HepG2 (cell line): ENCODE data around the gene PRKAR1A. TPM values are rescaled to one million over a fixed set of nuclear protein-coding genes. Genes with fewer than 3 reads are reported as not detected.

Source experiments
- CAMTA2 ChIP-seq: sonication (generic); formaldehyde crosslinking; IDR thresholded peaks from 2 replicates; pipeline ENCODE4 v1.4.0; 2020; ENCODE audit warnings: mild to moderate bottlenecking, missing genetic modification reagents, borderline replicate concordance
- DMTF1 ChIP-seq: sonication (generic); formaldehyde crosslinking; IDR thresholded peaks from 2 replicates; pipeline ENCODE4 v1.4.0; 2020; ENCODE audit warnings: mild to moderate bottlenecking, missing genetic modification reagents
- FOXA3 ChIP-seq: IDR thresholded peaks from 2 replicates; pipeline ENCODE4 v1.6.1; 2016; ENCODE audit warnings: missing genetic modification reagents, missing compliant biosample characterization
- MYNN ChIP-seq: sonication (generic); formaldehyde crosslinking; IDR thresholded peaks from 2 replicates; pipeline ENCODE4 v1.4.0; 2020; ENCODE audit warnings: mild to moderate bottlenecking, low read depth, missing genetic modification reagents
- NFIC ChIP-seq: IDR thresholded peaks from 2 replicates; pipeline ENCODE4 v1.6.1; 2012; ENCODE audit warnings: mild to moderate bottlenecking, low read length, inconsistent platforms
- NR2C2 ChIP-seq: sonication (generic); formaldehyde crosslinking; IDR thresholded peaks from 2 replicates; pipeline ENCODE4 v1.4.0; 2020; ENCODE audit warnings: missing genetic modification reagents, mild to moderate bottlenecking, moderate library complexity, borderline replicate concordance
- PAF1 ChIP-seq: IDR thresholded peaks from 2 replicates; pipeline ENCODE4 v1.6.1; 2016; ENCODE audit warnings: missing genetic modification reagents, missing compliant biosample characterization
- PAX8 ChIP-seq: sonication (generic); formaldehyde crosslinking; IDR thresholded peaks from 2 replicates; pipeline ENCODE4 v1.8.0; 2022; ENCODE audit warnings: mild to moderate bottlenecking, missing genetic modification reagents, borderline replicate concordance
- PTBP1 ChIP-seq: fragments of 200-400 bp; formaldehyde crosslinking; IDR thresholded peaks from 2 replicates; pipeline ENCODE4 v1.6.1; 2018; ENCODE audit warnings: low read length, low read depth; ENCODE audit not compliant: poor library complexity, severe bottlenecking
- RAD51 ChIP-seq: fragments of 450-650 bp; IDR thresholded peaks from 2 replicates; pipeline ENCODE4 v1.6.1; 2016; ENCODE audit warnings: borderline replicate concordance
- RELA ChIP-seq: sonication (generic); formaldehyde crosslinking; IDR thresholded peaks from 2 replicates; pipeline ENCODE4 v1.4.0; 2020; ENCODE audit warnings: missing genetic modification reagents
- SOX13 ChIP-seq, 3 experiments: fragments of 450-650 bp in 1 of 3; sonication (generic) in 1 of 3; formaldehyde crosslinking in 1 of 3; IDR thresholded peaks in 2 of 3; conservative IDR thresholded peaks in 1 of 3; 2 replicates each; pipeline versions ENCODE4 v1.5.0 to v1.6.1; 2016 to 2020; ENCODE audit warnings: antibody characterized with exemption in 1 of 3, mild to moderate bottlenecking in 1 of 3, missing compliant biosample characterization in 1 of 3, missing genetic modification reagents in 1 of 3, moderate library complexity in 1 of 3
- TCF12 ChIP-seq, 2 experiments: fragments of 450-650 bp in 1 of 2; sonication (generic) in 1 of 2; formaldehyde crosslinking in 1 of 2; IDR thresholded peaks; 2 replicates each; pipeline versions ENCODE4 v1.6.1 to v1.8.0; 2017 to 2022; ENCODE audit warnings: antibody characterized with exemption in 1 of 2, mild to moderate bottlenecking in 1 of 2, missing genetic modification reagents in 1 of 2, moderate library complexity in 1 of 2
- TEAD3 ChIP-seq: optimal IDR thresholded peaks from 2 replicates; pipeline ENCODE3; 2016; ENCODE audit warnings: borderline replicate concordance
- TFE3 ChIP-seq: IDR thresholded peaks from 2 replicates; pipeline ENCODE4 v1.6.1; 2016
- WIZ ChIP-seq: sonication (generic); formaldehyde crosslinking; IDR thresholded peaks from 2 replicates; pipeline ENCODE4 v1.5.1; 2020; ENCODE audit warnings: mild to moderate bottlenecking, missing genetic modification reagents
- ZBTB44 ChIP-seq: sonication (generic); formaldehyde crosslinking; IDR thresholded peaks from 2 replicates; pipeline ENCODE4 v1.4.0; 2020; ENCODE audit warnings: missing genetic modification reagents
- ZNF235 ChIP-seq: sonication (generic); formaldehyde crosslinking; IDR thresholded peaks from 2 replicates; pipeline ENCODE4 v1.8.1; 2023; ENCODE audit warnings: mild to moderate bottlenecking, missing genetic modification reagents, borderline replicate concordance
- ZNF713 ChIP-seq: sonication (generic); formaldehyde crosslinking; IDR thresholded peaks from 2 replicates; pipeline ENCODE4 v1.4.0; 2020; ENCODE audit warnings: mild to moderate bottlenecking, missing genetic modification reagents
- ZNF777 ChIP-seq: sonication (generic); formaldehyde crosslinking; IDR thresholded peaks from 2 replicates; pipeline ENCODE4 v1.4.0; 2020; ENCODE audit warnings: missing genetic modification reagents
- ZSCAN25 ChIP-seq: sonication (generic); formaldehyde crosslinking; IDR thresholded peaks from 2 replicates; pipeline ENCODE4 v1.8.0; 2022; ENCODE audit warnings: mild to moderate bottlenecking, missing genetic modification reagents
- polyA plus RNA-seq, 8 experiments: library from polyadenylated mRNA; depleted of rRNA in 3 of 8; stranded (reverse) in 7 of 8; unstranded in 1 of 8; fragments of >200 nt; fragmentation: Illumina TruSeq in 4 of 8; extraction: Trizol in 4 of 8; gene quantifications; 2 replicates each; pipeline versions ENCODE4 v1.2.1 to v1.2.3, GENCODE V29; 2011 to 2016; ENCODE audit warnings: low read depth in 4 of 8, missing spikeins in 1 of 8, mixed read lengths in 1 of 8; ENCODE audit not compliant: insufficient read depth in 1 of 8
- total RNA-seq, 5 experiments: library from RNA; depleted of rRNA; stranded (reverse); fragments of >200 nt; fragmentation: Illumina TruSeq; extraction: Trizol; gene quantifications; 2 replicates each; pipeline ENCODE4 v1.2.3, GENCODE V29; 2016; ENCODE audit warnings: low read depth in 1 of 5

The PRKAR1A gene
- total and polyA plus RNA-seq, 2 of the 13 experiments (the other 11 are each of a cell fraction or from before 2014, with no cell fraction given) = 265 to 266 TPM

GRCh38 chr17:68512960-68513474 is 787 bp downstream of the PRKAR1A start (continued):
- TF ChIP-seq NR2C2 (CRISPR knock-in tag) (no peak; the same call in 1 of the 2 replicates), PTBP1 (no peak), MYNN (CRISPR knock-in tag) (peak; percentile 49; the same call in 1 of the 2 replicates), RELA (no peak), ZBTB44 (CRISPR knock-in tag) (peak; percentile 73; the same call in 1 of the 2 replicates), WIZ (CRISPR knock-in tag) (no peak), ZSCAN25 (CRISPR knock-in tag) (no peak), ZNF713 (CRISPR knock-in tag) (no peak), TFE3 (CRISPR knock-in tag) (peak; percentile 27; the same call in 1 of the 2 replicates), FOXA3 (CRISPR knock-in tag) (no peak), DMTF1 (CRISPR knock-in tag) (no peak), ZNF777 (CRISPR knock-in tag) (0 out of 2 replicates have a peak, but pooled peaks have one; percentile 10), TCF12 (IDR thresholded peaks at IDR 0.05) (no peak), TCF12 (CRISPR knock-in tag; IDR thresholded peaks at IDR 0.05) (0 out of 2 replicates have a peak, but pooled peaks have one; percentile 12), RAD51 (no peak), ZNF235 (CRISPR knock-in tag) (0 out of 2 replicates have a peak, but pooled peaks have one; percentile 90), TEAD3 (CRISPR knock-in tag) (peak; percentile 23), PAF1 (CRISPR knock-in tag) (peak; percentile 57), PAX8 (CRISPR knock-in tag) (no peak), SOX13 (IDR thresholded peaks at IDR 0.05) (no peak), SOX13 (CRISPR knock-in tag; conservative IDR thresholded peaks at IDR 0.05 in 1 of 2, IDR thresholded peaks at IDR 0.05 in 1 of 2) (0 out of 4 replicates have a peak, but pooled peaks of 1 of the 2 experiments have one; percentile 5), CAMTA2 (CRISPR knock-in tag) (0 out of 2 replicates have a peak, but pooled peaks have one; percentile 20), NFIC (peak; percentile 29; the same call in 1 of the 2 replicates)
